HepG2 (cell line): ENCODE measurements around the gene TMBIM4. TPM values are rescaled to one million over a fixed set of nuclear protein-coding genes. Genes with fewer than 3 reads are reported as not detected.

ENCODE experiments used
- ATAC-seq: fragments of 200-7000 bp; cut with Tn5 transposase; 3 replicates; pipeline ENCODE4 v1.9.1; 2020; ENCODE audit warnings: mild to moderate bottlenecking, moderate library complexity
- BruUV-seq: library from RNA; stranded (reverse); fragments of 400-500 nt; replicated peaks from 2 replicates; lab custom pipeline; 2021; lab: Mats Ljungman, UMichigan
- CTCF ChIA-PET: fragments of 300-600 bp; formaldehyde crosslinking; extraction: SDS; loops from one replicate; lab custom pipeline; 2021; ENCODE audit warnings: low total read pairs, inconsistent platforms, low intra/inter-chr PET ratio; lab: Yijun Ruan, JAX
- POLR2A ChIA-PET: fragments of 350-600 bp; sonication (Branson Sonifier 250); formaldehyde crosslinking; loops from one replicate; lab custom pipeline; 2020; ENCODE audit warnings: antibody characterized with exemption, inconsistent platforms; lab: Yijun Ruan, JAX
- DNase-seq: peaks from one replicate; pipeline ENCODE4 v3.0.0-alpha.2; 2015; ENCODE audit warnings: low spot score
- FAIRE-seq: peaks from 3 replicates; lab custom pipeline; 2011; peaks lifted over from hg19 to GRCh38; lab: Jason Lieb, UNC
- H2AFZ ChIP-seq: one replicate; pipeline ENCODE4 v1.6.1; 2011; ENCODE audit warnings: low read length, inconsistent platforms
- H3K27ac ChIP-seq: fragments of 300-600 bp; 3 replicates; pipeline ENCODE4 v1.8.0; 2011; ENCODE audit warnings: mixed run types, mild to moderate bottlenecking, mixed read lengths, low read length, inconsistent platforms; ENCODE audit not compliant: insufficient read depth; ENCODE audit errors: extremely low read length
- H3K27me3 ChIP-seq, 2 experiments: fragments of 200-600 bp in 1 of 2; 2 replicates in 1 of 2; 3 replicates in 1 of 2; pipeline versions ENCODE4 v1.6.0 to v1.8.0; 2011; ENCODE audit warnings: low read length in 2 of 2, mild to moderate bottlenecking in 2 of 2, moderate library complexity in 2 of 2, inconsistent platforms in 1 of 2; ENCODE audit not compliant: insufficient read depth in 2 of 2, control insufficient read depth in 1 of 2
- H3K36me3 ChIP-seq, 2 experiments: fragments of 200-600 bp in 1 of 2; replicated peaks in 1 of 2; 2 replicates in 1 of 2; 3 replicates in 1 of 2; pipeline versions ENCODE4 v1.5.1 to v1.8.0; 2011; ENCODE audit warnings: low read length in 2 of 2, inconsistent platforms in 1 of 2; ENCODE audit not compliant: insufficient read depth in 2 of 2, control insufficient read depth in 1 of 2
- H3K4me1 ChIP-seq: 2 replicates; pipeline ENCODE4 v1.5.1; 2012; ENCODE audit warnings: low read length, inconsistent platforms; ENCODE audit not compliant: insufficient read depth
- H3K4me2 ChIP-seq: 2 replicates; pipeline ENCODE4 v1.6.0; 2011; ENCODE audit warnings: low read depth, low read length, inconsistent platforms
- H3K4me3 ChIP-seq, 3 experiments: fragments of 200-600 bp in 1 of 3; sonication (generic), shearing (Covaris generic) in 1 of 3; replicated peaks in 1 of 3; 2 replicates each; pipeline ENCODE4 v1.5.1; 2011 to 2016; ENCODE audit warnings: low read length in 3 of 3, inconsistent platforms in 2 of 3, low read depth in 2 of 3, mild to moderate bottlenecking in 2 of 3, control low read depth in 1 of 3, mixed read lengths in 1 of 3; ENCODE audit not compliant: insufficient read depth in 1 of 3
- H3K79me2 ChIP-seq: one replicate; pipeline ENCODE4 v1.6.1; 2011; ENCODE audit warnings: low read length, inconsistent platforms; ENCODE audit not compliant: insufficient read depth
- H3K9ac ChIP-seq: 2 replicates; pipeline ENCODE4 v1.6.0; 2011; ENCODE audit warnings: mild to moderate bottlenecking, low read depth, low read length, inconsistent platforms; ENCODE audit not compliant: insufficient read depth
- H3K9me3 ChIP-seq: 2 replicates; pipeline ENCODE4 v1.5.1; 2012; ENCODE audit warnings: mild to moderate bottlenecking, low read length
- H4K20me1 ChIP-seq: 2 replicates; pipeline ENCODE4 v1.6.0; 2011; ENCODE audit warnings: inconsistent platforms, mild to moderate bottlenecking, low read length, moderate library complexity; ENCODE audit not compliant: insufficient read depth
- ASH2L ChIP-seq: fragments of 300-600, 200-600 bp; sonication (generic); IDR thresholded peaks from 2 replicates; pipeline ENCODE4 v1.7.0; 2017; ENCODE audit warnings: low read depth, mild to moderate bottlenecking, moderate library complexity, mixed read lengths, low read length; ENCODE audit not compliant: insufficient read length
- NFE2L2 ChIP-seq: fragments of 150-350 bp; IDR thresholded peaks from 2 replicates; pipeline ENCODE4 v1.6.1; 2014; ENCODE audit warnings: low read length
- SCMH1 ChIP-seq: sonication (generic); formaldehyde crosslinking; IDR thresholded peaks from 2 replicates; pipeline ENCODE4 v1.9.0; 2021; ENCODE audit warnings: missing genetic modification reagents, mild to moderate bottlenecking, borderline replicate concordance
- XBP1 ChIP-seq: sonication (generic); formaldehyde crosslinking; IDR thresholded peaks from 2 replicates; pipeline ENCODE4 v1.5.0; 2020; ENCODE audit warnings: missing genetic modification reagents
- ZNF501 ChIP-seq: sonication (generic); formaldehyde crosslinking; IDR thresholded peaks from 2 replicates; pipeline ENCODE4 v1.5.1; 2020; ENCODE audit warnings: mild to moderate bottlenecking, moderate library complexity, missing genetic modification reagents
- ZNF605 ChIP-seq: sonication (generic); formaldehyde crosslinking; IDR thresholded peaks from 2 replicates; pipeline ENCODE4 v1.8.0; 2022; ENCODE audit warnings: mild to moderate bottlenecking, missing genetic modification reagents
- WGBS: methylation state at CpG from one replicate; pipeline ENCODE4 v1.1.6; 2017; ENCODE audit warnings: low lambda C conversion rate; 5-methylcytosine and 5-hydroxymethylcytosine counted together
- in situ Hi-C: cut with HindIII; loops from 2 replicates; pipeline ENCODE4 v1.10.0; 2017; ENCODE audit warnings: low pct_unique_long_range_greater_than_20kb; ENCODE audit not compliant: extremely low pct_ligation_motif_present
- intact Hi-C: fragments of 100-400 bp; cut with micrococcal nuclease; formaldehyde crosslinking; loops from one replicate; pipeline ENCODE4 v1.10.0; 2022; ENCODE audit not compliant: unreplicated experiment
- polyA plus RNA-seq, 8 experiments: library from polyadenylated mRNA; depleted of rRNA in 3 of 8; stranded (reverse) in 7 of 8; unstranded in 1 of 8; fragments of >200 nt; fragmentation: Illumina TruSeq in 4 of 8; extraction: Trizol in 4 of 8; gene quantifications; 2 replicates each; pipeline versions ENCODE4 v1.2.1 to v1.2.3, GENCODE V29; 2011 to 2016; ENCODE audit warnings: low read depth in 4 of 8, missing spikeins in 1 of 8, mixed read lengths in 1 of 8; ENCODE audit not compliant: insufficient read depth in 1 of 8
- total RNA-seq, 5 experiments: library from RNA; depleted of rRNA; stranded (reverse); fragments of >200 nt; fragmentation: Illumina TruSeq; extraction: Trizol; gene quantifications; 2 replicates each; pipeline ENCODE4 v1.2.3, GENCODE V29; 2016; ENCODE audit warnings: low read depth in 1 of 5
- TF ChIP-seq, protein P1 (sequence below): sonication (generic); formaldehyde crosslinking; IDR thresholded peaks from 2 replicates; pipeline ENCODE4 v1.8.0; 2022; ENCODE audit warnings: mild to moderate bottlenecking, missing genetic modification reagents
- TF ChIP-seq, protein P2 (sequence below): sonication (generic); formaldehyde crosslinking; IDR thresholded peaks from 2 replicates; pipeline ENCODE4 v1.4.0; 2020; ENCODE audit warnings: missing genetic modification reagents
- TF ChIP-seq, protein P3 (sequence below): sonication (generic); formaldehyde crosslinking; IDR thresholded peaks from 2 replicates; pipeline ENCODE4 v1.4.0; 2020; ENCODE audit warnings: missing genetic modification reagents

Gene TMBIM4
- total and polyA plus RNA-seq, 2 of the 13 experiments (the other 11 are each of a cell fraction or from before 2014, with no cell fraction given) = 60.5 to 67.7 TPM

DNA sequence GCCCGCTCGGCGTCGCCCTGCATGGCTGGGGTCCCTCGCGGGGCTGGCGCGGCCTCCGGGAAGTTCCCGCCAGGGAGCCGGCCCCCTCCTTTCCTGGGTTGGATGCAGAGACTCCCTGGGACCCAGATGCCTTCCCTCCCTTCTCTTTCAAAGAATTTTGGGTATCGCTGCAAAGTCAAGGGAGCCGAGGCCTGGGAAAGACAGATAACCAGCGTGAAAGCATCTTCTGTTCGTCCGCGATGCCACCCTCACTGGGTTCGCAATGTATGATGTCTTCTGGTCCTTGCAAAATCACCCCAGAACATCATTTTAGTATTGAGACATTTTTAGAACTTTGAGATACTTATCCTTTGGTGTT lies 19.7 kb upstream of the TMBIM4 start:
- no peaks in the 10 kb centered on the region for H4K20me1 ChIP-seq
- no peak overlapping the region for H3K27ac ChIP-seq
- no peak for TF ChIP-seq XBP1 (CRISPR knock-in tag)
- TF ChIP-seq, protein P1, sequence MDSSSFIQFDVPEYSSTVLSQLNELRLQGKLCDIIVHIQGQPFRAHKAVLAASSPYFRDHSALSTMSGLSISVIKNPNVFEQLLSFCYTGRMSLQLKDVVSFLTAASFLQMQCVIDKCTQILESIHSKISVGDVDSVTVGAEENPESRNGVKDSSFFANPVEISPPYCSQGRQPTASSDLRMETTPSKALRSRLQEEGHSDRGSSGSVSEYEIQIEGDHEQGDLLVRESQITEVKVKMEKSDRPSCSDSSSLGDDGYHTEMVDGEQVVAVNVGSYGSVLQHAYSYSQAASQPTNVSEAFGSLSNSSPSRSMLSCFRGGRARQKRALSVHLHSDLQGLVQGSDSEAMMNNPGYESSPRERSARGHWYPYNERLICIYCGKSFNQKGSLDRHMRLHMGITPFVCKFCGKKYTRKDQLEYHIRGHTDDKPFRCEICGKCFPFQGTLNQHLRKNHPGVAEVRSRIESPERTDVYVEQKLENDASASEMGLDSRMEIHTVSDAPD (CRISPR knock-in tag) = no peak
- TF ChIP-seq, protein P2, sequence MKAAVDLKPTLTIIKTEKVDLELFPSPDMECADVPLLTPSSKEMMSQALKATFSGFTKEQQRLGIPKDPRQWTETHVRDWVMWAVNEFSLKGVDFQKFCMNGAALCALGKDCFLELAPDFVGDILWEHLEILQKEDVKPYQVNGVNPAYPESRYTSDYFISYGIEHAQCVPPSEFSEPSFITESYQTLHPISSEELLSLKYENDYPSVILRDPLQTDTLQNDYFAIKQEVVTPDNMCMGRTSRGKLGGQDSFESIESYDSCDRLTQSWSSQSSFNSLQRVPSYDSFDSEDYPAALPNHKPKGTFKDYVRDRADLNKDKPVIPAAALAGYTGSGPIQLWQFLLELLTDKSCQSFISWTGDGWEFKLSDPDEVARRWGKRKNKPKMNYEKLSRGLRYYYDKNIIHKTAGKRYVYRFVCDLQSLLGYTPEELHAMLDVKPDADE (CRISPR knock-in tag) = no peak
- no peak for TF ChIP-seq SCMH1 (CRISPR knock-in tag)
- TF ChIP-seq, protein P3, sequence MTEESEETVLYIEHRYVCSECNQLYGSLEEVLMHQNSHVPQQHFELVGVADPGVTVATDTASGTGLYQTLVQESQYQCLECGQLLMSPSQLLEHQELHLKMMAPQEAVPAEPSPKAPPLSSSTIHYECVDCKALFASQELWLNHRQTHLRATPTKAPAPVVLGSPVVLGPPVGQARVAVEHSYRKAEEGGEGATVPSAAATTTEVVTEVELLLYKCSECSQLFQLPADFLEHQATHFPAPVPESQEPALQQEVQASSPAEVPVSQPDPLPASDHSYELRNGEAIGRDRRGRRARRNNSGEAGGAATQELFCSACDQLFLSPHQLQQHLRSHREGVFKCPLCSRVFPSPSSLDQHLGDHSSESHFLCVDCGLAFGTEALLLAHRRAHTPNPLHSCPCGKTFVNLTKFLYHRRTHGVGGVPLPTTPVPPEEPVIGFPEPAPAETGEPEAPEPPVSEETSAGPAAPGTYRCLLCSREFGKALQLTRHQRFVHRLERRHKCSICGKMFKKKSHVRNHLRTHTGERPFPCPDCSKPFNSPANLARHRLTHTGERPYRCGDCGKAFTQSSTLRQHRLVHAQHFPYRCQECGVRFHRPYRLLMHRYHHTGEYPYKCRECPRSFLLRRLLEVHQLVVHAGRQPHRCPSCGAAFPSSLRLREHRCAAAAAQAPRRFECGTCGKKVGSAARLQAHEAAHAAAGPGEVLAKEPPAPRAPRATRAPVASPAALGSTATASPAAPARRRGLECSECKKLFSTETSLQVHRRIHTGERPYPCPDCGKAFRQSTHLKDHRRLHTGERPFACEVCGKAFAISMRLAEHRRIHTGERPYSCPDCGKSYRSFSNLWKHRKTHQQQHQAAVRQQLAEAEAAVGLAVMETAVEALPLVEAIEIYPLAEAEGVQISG (CRISPR knock-in tag) = no peak
- no peak for TF ChIP-seq ZNF605 (CRISPR knock-in tag)
- TF ChIP-seq ASH2L = no peak
- TF ChIP-seq ZNF501 (CRISPR knock-in tag) = no peak
- TF ChIP-seq NFE2L2 = no peak
- H3K4me2 ChIP-seq = no peak overlapping the region
- no peaks in the 10 kb centered on the region for H3K4me1 ChIP-seq
- DNase-seq = no peak
- no peaks in the 10 kb centered on the region for H3K9me3 ChIP-seq
- no peak overlapping the region for H3K4me3 ChIP-seq
- no peak for FAIRE-seq
- ATAC-seq = no peak
- intact Hi-C loops (no loop called here), in situ Hi-C loops (no loop called here)
- H3K36me3 ChIP-seq = no peaks in the 10 kb centered on the region
- BruUV-seq = no TSS peak
- H3K27me3 ChIP-seq = peaks cover 2 to 11% of the 10 kb centered on the region in 2 experiments; a peak in 2 of 5 replicates
- H3K9ac ChIP-seq = no peak overlapping the region
- H3K79me2 ChIP-seq = no peaks in the 10 kb centered on the region
- ChIA-PET CTCF (no interaction called here), POLR2A (no interaction called here)
- 64% methylated on average over 7 of the region's 18 CpGs for WGBS
- H2AFZ ChIP-seq = no peak overlapping the region
